VCaP (cell line): ENCODE data around the gene KLHL14.
"Not testable (repeated sequence)": the region's sequence is repeated elsewhere in the genome, so short reads cannot be mapped to it uniquely, and the experiment has no call there.

Source experiments
- H3K27ac ChIP-seq: fragments of 450-650 bp; 2 replicates; pipeline ENCODE4 v1.5.1; 2017
- CTCF ChIP-seq: fragments of 450-650 bp; conservative IDR thresholded peaks from 2 replicates; pipeline ENCODE4 v1.5.1; 2017; ENCODE audit warnings: mild to moderate bottlenecking, moderate library complexity

Gene KLHL14

GRCh38 chr18:32804134-32804888 is 31.5 kb upstream of the KLHL14 start:
- H3K27ac ChIP-seq, result no peak overlapping the region
- TF ChIP-seq CTCF, result no peak

GRCh38 chr18:32803568-32803967 is 30.7 kb upstream of the KLHL14 start:
- H3K27ac ChIP-seq, result no peak overlapping the region
- TF ChIP-seq CTCF, result no peak

- no peak for TF ChIP-seq CTCF
- H3K27ac ChIP-seq, result no peak overlapping the region
Observed at GRCh38 chr18:32802591-32803451, 30.0 kb upstream of the KLHL14 start.

- TF ChIP-seq CTCF, result no peak
- no peak overlapping the region for H3K27ac ChIP-seq
Observed at GRCh38 chr18:32801228-32801627, 28.4 kb upstream of the KLHL14 start.

GRCh38 chr18:32798209-32798960 is 25.6 kb upstream of the KLHL14 start:
- no peak for TF ChIP-seq CTCF
- no peak overlapping the region for H3K27ac ChIP-seq

- not testable (repeated sequence) for H3K27ac ChIP-seq
Observed at GRCh38 chr18:32794667-32795066, 21.8 kb upstream of the KLHL14 start.

GRCh38 chr18:32779010-32779409 is 6.2 kb upstream of the KLHL14 start:
- no peak overlapping the region for H3K27ac ChIP-seq
- no peak for TF ChIP-seq CTCF
